Activated CD8-positive, alpha-beta T cell treated with anti-CD3 and anti-CD28 coated beads for 36 hours (primary cell): ENCODE results near the gene RET. TPM values are rescaled to one million over a fixed set of nuclear protein-coding genes. Genes with fewer than 3 reads are reported as not detected.

Experiments used
- ATAC-seq: fragments of 200-7000 bp; cut with Tn5 transposase; one replicate; pipeline ENCODE4 v1.10.0; 2021; ENCODE audit warnings: mild to moderate bottlenecking, moderate library complexity
- CTCF ChIA-PET: fragments of 350-600 bp; sonication (Branson Sonifier 250); formaldehyde crosslinking; loops from one replicate; lab custom pipeline; 2021; ENCODE audit warnings: antibody characterized with exemption; lab: Charles Lee
- POLR2A ChIA-PET: fragments of 350-600 bp; sonication (Branson Sonifier 250); formaldehyde crosslinking; loops from one replicate; lab custom pipeline; 2021; ENCODE audit warnings: antibody characterized with exemption; lab: Charles Lee
- DNase-seq: peaks from one replicate; pipeline ENCODE4 v3.0.0-alpha.2; 2020
- H3K27ac Mint-ChIP-seq: one replicate; pipeline ENCODE4 v1.8.0; 2021; ENCODE audit warnings: mild to moderate bottlenecking, mixed read lengths
- H3K27me3 Mint-ChIP-seq: one replicate; pipeline ENCODE4 v1.8.0; 2021; ENCODE audit warnings: mixed read lengths
- H3K36me3 Mint-ChIP-seq: one replicate; pipeline ENCODE4 v1.8.0; 2021; ENCODE audit warnings: low read depth, mixed read lengths
- H3K4me1 Mint-ChIP-seq: one replicate; pipeline ENCODE4 v1.8.0; 2021; ENCODE audit warnings: low read depth, mixed read lengths
- H3K4me3 Mint-ChIP-seq: one replicate; pipeline ENCODE4 v1.8.0; 2021; ENCODE audit warnings: mild to moderate bottlenecking, moderate library complexity, mixed read lengths
- H3K9me3 Mint-ChIP-seq: one replicate; pipeline ENCODE4 v1.8.0; 2021; ENCODE audit warnings: mixed read lengths
- CTCF ChIP-seq: fragments of 200-600 bp; IDR thresholded peaks from one replicate; pipeline ENCODE4 v1.8.0; 2022; ENCODE audit warnings: antibody characterized with exemption, mild to moderate bottlenecking
- intact Hi-C: fragments of 100-400 bp; cut with micrococcal nuclease; formaldehyde crosslinking; loops from one replicate; pipeline ENCODE4 v1.10.0; 2022
- total RNA-seq, 2 experiments: library from RNA; stranded (reverse); gene quantifications; one replicate each; pipeline ENCODE4 v1.2.3, GENCODE V29; 2021

The RET gene
- total RNA-seq, 2 experiments from 2014 or later = 0.13 to 0.47 TPM

- intact Hi-C loops = no loop called here
- CTCF ChIA-PET = no interaction called here
- TF ChIP-seq CTCF = no peak
These were observed 9.6 kb downstream of the RET start for GRCh38 chr10:43086321-43086942.

GRCh38 chr10:43089519-43089918 is 12.7 kb downstream of the RET start:
- Mint-ChIP-seq H3K9me3 (no peaks in the 10 kb centered on the region), H3K36me3 (no peaks in the 10 kb centered on the region), H3K27me3 (no peaks in the 10 kb centered on the region), H3K27ac (no peak overlapping the region), H3K4me3 (no peak overlapping the region), H3K4me1 (no peaks in the 10 kb centered on the region)
- no peak for TF ChIP-seq CTCF
- DNase-seq (no peak), ATAC-seq (no peak)
- ChIA-PET POLR2A (no interaction called here), CTCF (no interaction called here)
- intact Hi-C loops = no loop called here

More at GRCh38 chr10:43086321-43086942, 9.6 kb downstream of the RET start:
- Mint-ChIP-seq H3K4me1 (no peaks in the 10 kb centered on the region), H3K9me3 (no peaks in the 10 kb centered on the region), H3K36me3 (no peaks in the 10 kb centered on the region), H3K27me3 (no peaks in the 10 kb centered on the region), H3K4me3 (no peak overlapping the region), H3K27ac (no peak overlapping the region)
- POLR2A ChIA-PET = no interaction called here
- DNase-seq (no peak), ATAC-seq (no peak)

- Mint-ChIP-seq H3K36me3 (no peaks in the 10 kb centered on the region), H3K27ac (no peak overlapping the region), H3K9me3 (no peaks in the 10 kb centered on the region), H3K4me3 (no peak overlapping the region), H3K27me3 (no peaks in the 10 kb centered on the region), H3K4me1 (no peaks in the 10 kb centered on the region)
- no peak for ATAC-seq
- ChIA-PET CTCF (no interaction called here), POLR2A (no interaction called here)
- TF ChIP-seq CTCF = no peak
- intact Hi-C loops = no loop called here
- DNase-seq = no peak
These were observed 13.3 kb downstream of the RET start for GRCh38 chr10:43090188-43090587.

- no peak for DNase-seq
- CTCF ChIA-PET = no interaction called here
These were observed 13.8 kb downstream of the RET start for GRCh38 chr10:43090664-43091063.

GRCh38 chr10:43091846-43092245 is 15.0 kb downstream of the RET start:
- CTCF ChIA-PET = no interaction called here

More at GRCh38 chr10:43090664-43091063, 13.8 kb downstream of the RET start:
- Mint-ChIP-seq H3K9me3 (no peaks in the 10 kb centered on the region), H3K36me3 (no peaks in the 10 kb centered on the region), H3K27ac (no peak overlapping the region), H3K4me3 (no peak overlapping the region), H3K27me3 (no peaks in the 10 kb centered on the region), H3K4me1 (no peaks in the 10 kb centered on the region)
- POLR2A ChIA-PET = no interaction called here
- intact Hi-C loops = no loop called here
- TF ChIP-seq CTCF = no peak
- no peak for ATAC-seq

More at GRCh38 chr10:43091846-43092245, 15.0 kb downstream of the RET start:
- H3K36me3 Mint-ChIP-seq = no peaks in the 10 kb centered on the region
- DNase-seq (no peak), ATAC-seq (no peak)
- H3K27ac Mint-ChIP-seq = no peak overlapping the region
- POLR2A ChIA-PET = no interaction called here
- no peaks in the 10 kb centered on the region for H3K27me3 Mint-ChIP-seq
- no peak for TF ChIP-seq CTCF
- no peak overlapping the region for H3K4me3 Mint-ChIP-seq
- H3K4me1 Mint-ChIP-seq = no peaks in the 10 kb centered on the region
- H3K9me3 Mint-ChIP-seq = no peaks in the 10 kb centered on the region
- intact Hi-C loops = no loop called here
